ENCODE data around the gene RNU6-8.

The RNU6-8 gene

DNA sequence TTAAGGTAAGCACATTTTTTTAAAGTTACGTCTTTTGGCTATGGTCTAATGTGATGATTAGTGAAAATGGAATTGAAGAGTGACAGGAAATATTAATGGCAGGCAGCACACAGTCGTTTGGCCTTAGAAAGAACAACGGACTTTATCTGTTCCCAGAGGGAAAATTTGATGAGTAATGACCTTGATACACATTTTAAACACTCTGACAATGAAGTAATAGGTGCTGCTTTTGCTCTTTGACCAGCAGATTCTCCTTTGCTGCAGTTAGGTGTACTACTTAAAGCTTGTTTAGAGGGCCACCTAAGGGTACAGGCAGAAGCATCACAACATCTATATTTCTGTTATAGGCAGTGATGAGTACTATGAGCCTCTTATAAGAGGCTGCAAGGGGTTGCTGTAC lies 27.1 kb upstream of the RNU6-8 start:
- Histone ChIP-seq H3K27me3 (ENCODE audit: control insufficient read depth, insufficient read depth, low read length) (no peaks in the 10 kb centered on the region), H3K4me1 (ENCODE audit: control insufficient read depth, low read depth, low read length) (no peaks in the 10 kb centered on the region), H3K27ac (ENCODE audit: low read length) (no peak overlapping the region), H3K4me3 (ENCODE audit: low read length) (no peak overlapping the region), H3K9ac (ENCODE audit: low read length) (no peak overlapping the region), H3K36me3 (ENCODE audit: control insufficient read depth, low read depth, low read length) (no peaks in the 10 kb centered on the region), H3K9me3 (ENCODE audit: control insufficient read depth, low read depth, low read length) (no peaks in the 10 kb centered on the region)

DNA sequence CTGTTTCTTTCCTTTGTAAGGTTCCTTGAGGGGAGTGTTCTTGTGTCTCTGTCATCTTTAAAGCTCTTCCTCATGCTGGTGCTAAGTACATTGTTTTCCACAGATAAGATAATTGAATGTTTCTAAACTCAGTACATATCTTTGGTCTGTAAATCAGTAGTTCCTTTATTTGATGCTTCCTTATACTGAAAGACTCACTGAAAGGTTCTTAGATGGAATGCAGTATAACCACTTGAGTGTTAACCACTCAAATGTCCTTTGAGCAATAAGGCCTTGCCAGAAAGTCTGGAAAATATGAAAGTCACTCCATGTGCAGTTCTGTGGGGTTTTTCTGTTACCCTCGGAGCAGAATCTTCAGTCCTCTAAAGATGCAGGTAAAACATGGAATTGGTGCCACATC lies 23.0 kb upstream of the RNU6-8 start:
- H3K4me3 ChIP-seq (ENCODE audit: low read length): no peak overlapping the region
- no peaks in the 10 kb centered on the region for H3K27me3 ChIP-seq (ENCODE audit: control insufficient read depth, insufficient read depth, low read length)
- H3K4me1 ChIP-seq (ENCODE audit: control insufficient read depth, low read depth, low read length): no peaks in the 10 kb centered on the region
- H3K9ac ChIP-seq (ENCODE audit: low read length): no peak overlapping the region
- H3K27ac ChIP-seq (ENCODE audit: low read length): no peak overlapping the region
- H3K36me3 ChIP-seq (ENCODE audit: control insufficient read depth, low read depth, low read length): no peaks in the 10 kb centered on the region
- no peaks in the 10 kb centered on the region for H3K9me3 ChIP-seq (ENCODE audit: control insufficient read depth, low read depth, low read length)

GRCh38 chr14:32225378-32225920 lies 22.4 kb upstream of the RNU6-8 start:
- H3K9me3 ChIP-seq (ENCODE audit: control insufficient read depth, low read depth, low read length): no peaks in the 10 kb centered on the region
- no peak overlapping the region for H3K27ac ChIP-seq (ENCODE audit: low read length)
- no peaks in the 10 kb centered on the region for H3K36me3 ChIP-seq (ENCODE audit: control insufficient read depth, low read depth, low read length)
- no peaks in the 10 kb centered on the region for H3K4me1 ChIP-seq (ENCODE audit: control insufficient read depth, low read depth, low read length)
- no peak overlapping the region for H3K9ac ChIP-seq (ENCODE audit: low read length)
- H3K4me3 ChIP-seq (ENCODE audit: low read length): no peak overlapping the region
- no peaks in the 10 kb centered on the region for H3K27me3 ChIP-seq (ENCODE audit: control insufficient read depth, insufficient read depth, low read length)

DNA sequence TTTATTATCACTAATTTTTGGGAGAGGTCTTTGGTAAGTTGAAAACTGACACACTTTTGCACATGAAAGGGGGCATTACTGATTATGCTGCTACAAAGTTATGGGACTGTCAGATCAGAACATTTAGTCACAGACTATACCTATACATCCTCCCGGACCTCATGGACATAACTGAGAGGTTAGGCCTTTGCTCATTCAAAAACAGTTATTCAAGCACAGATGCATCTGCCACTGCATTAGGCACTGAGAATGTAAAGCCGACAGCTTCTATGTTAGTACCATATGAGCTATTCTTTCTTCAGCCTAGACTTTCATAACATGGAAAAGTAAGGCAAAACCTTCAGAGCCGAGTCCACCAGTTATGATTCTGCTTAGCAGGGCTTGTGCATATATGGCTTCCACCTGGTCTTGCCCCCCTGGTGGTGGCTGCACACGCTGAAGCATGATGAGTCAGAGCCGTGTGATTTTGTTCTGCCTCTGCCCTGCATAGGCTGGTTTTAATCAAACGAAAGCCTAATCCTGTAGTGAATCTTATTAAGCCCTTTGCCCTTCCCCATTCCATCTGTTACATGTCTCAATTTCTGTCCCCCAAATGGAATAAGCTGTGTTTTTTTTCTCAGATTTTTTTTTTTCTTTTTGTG lies 21.8 kb upstream of the RNU6-8 start:
- H3K9ac ChIP-seq (ENCODE audit: low read length): no peak overlapping the region
- no peaks in the 10 kb centered on the region for H3K27me3 ChIP-seq (ENCODE audit: control insufficient read depth, insufficient read depth, low read length)
- H3K4me3 ChIP-seq (ENCODE audit: low read length): no peak overlapping the region
- no peaks in the 10 kb centered on the region for H3K4me1 ChIP-seq (ENCODE audit: control insufficient read depth, low read depth, low read length)
- H3K9me3 ChIP-seq (ENCODE audit: control insufficient read depth, low read depth, low read length): no peaks in the 10 kb centered on the region
- no peaks in the 10 kb centered on the region for H3K36me3 ChIP-seq (ENCODE audit: control insufficient read depth, low read depth, low read length)
- H3K27ac ChIP-seq (ENCODE audit: low read length): no peak overlapping the region

DNA sequence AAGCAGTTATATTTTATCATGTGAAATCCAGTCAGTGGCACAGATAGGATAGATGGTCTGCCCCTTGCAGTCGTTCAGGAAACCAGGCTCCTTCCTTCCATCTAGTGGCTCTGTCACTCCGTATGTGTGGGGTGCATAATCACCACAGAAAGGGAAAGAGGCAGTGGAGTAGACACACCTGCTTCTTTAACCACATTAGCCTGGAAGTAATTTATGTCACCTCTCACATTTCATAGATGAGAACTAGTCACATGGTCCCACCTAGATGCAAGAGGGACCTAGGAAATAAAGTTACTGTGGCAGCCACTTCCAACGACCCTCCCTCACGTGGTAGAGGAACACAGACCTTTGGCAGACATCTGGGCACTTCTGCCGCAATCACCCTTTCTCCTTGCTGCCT lies 14.2 kb upstream of the RNU6-8 start:
- H3K4me1 ChIP-seq (ENCODE audit: control insufficient read depth, low read depth, low read length): no peaks in the 10 kb centered on the region
- no peak overlapping the region for H3K27ac ChIP-seq (ENCODE audit: low read length)
- H3K4me3 ChIP-seq (ENCODE audit: low read length): no peak overlapping the region
- H3K36me3 ChIP-seq (ENCODE audit: control insufficient read depth, low read depth, low read length): no peaks in the 10 kb centered on the region
- H3K27me3 ChIP-seq (ENCODE audit: control insufficient read depth, insufficient read depth, low read length): no peaks in the 10 kb centered on the region
- no peaks in the 10 kb centered on the region for H3K9me3 ChIP-seq (ENCODE audit: control insufficient read depth, low read depth, low read length)
- H3K9ac ChIP-seq (ENCODE audit: low read length): no peak overlapping the region

GRCh38 chr14:32212833-32213232 lies 9.8 kb upstream of the RNU6-8 start:
- Histone ChIP-seq H3K36me3 (ENCODE audit: control insufficient read depth, low read depth, low read length) (no peaks in the 10 kb centered on the region), H3K4me1 (ENCODE audit: control insufficient read depth, low read depth, low read length) (no peaks in the 10 kb centered on the region), H3K27me3 (ENCODE audit: control insufficient read depth, insufficient read depth, low read length) (no peaks in the 10 kb centered on the region), H3K4me3 (ENCODE audit: low read length) (no peak overlapping the region), H3K9ac (ENCODE audit: low read length) (no peak overlapping the region), H3K27ac (ENCODE audit: low read length) (no peak overlapping the region), H3K9me3 (ENCODE audit: control insufficient read depth, low read depth, low read length) (no peaks in the 10 kb centered on the region)

DNA sequence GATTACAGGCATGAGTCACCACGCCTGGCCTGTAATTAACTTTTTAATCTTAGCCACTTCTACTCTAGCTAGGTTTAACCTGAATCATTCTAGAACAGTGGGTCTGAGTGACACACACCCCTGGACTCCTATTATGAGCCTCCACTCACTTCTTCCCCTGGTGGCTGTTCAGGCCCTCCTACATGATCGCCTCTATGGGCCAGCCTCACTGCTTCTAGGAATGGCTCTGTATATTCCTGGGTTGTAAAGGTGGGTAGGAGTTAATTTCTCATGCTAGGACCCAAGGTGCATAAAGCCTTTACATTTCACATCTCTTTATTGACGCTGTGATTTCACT lies 8.0 kb upstream of the RNU6-8 start:
- Histone ChIP-seq H3K27me3 (ENCODE audit: control insufficient read depth, insufficient read depth, low read length) (no peaks in the 10 kb centered on the region), H3K27ac (ENCODE audit: low read length) (no peak overlapping the region), H3K36me3 (ENCODE audit: control insufficient read depth, low read depth, low read length) (no peaks in the 10 kb centered on the region), H3K4me3 (ENCODE audit: low read length) (no peak overlapping the region), H3K4me1 (ENCODE audit: control insufficient read depth, low read depth, low read length) (peaks cover 4% of the 10 kb centered on the region), H3K9me3 (ENCODE audit: control insufficient read depth, low read depth, low read length) (no peaks in the 10 kb centered on the region), H3K9ac (ENCODE audit: low read length) (no peak overlapping the region)

- Histone ChIP-seq H3K27ac (ENCODE audit: low read length) (no peak overlapping the region), H3K4me3 (ENCODE audit: low read length) (no peak overlapping the region), H3K9ac (ENCODE audit: low read length) (no peak overlapping the region), H3K36me3 (ENCODE audit: control insufficient read depth, low read depth, low read length) (no peaks in the 10 kb centered on the region), H3K9me3 (ENCODE audit: control insufficient read depth, low read depth, low read length) (no peaks in the 10 kb centered on the region), H3K4me1 (ENCODE audit: control insufficient read depth, low read depth, low read length) (peaks cover 4% of the 10 kb centered on the region), H3K27me3 (ENCODE audit: control insufficient read depth, insufficient read depth, low read length) (peaks cover 1% of the 10 kb centered on the region)
Measured at GRCh38 chr14:32209471-32209870, 6.4 kb upstream of the RNU6-8 start.

GRCh38 chr14:32208490-32208889 lies 5.4 kb upstream of the RNU6-8 start:
- H3K36me3 ChIP-seq (ENCODE audit: control insufficient read depth, low read depth, low read length): no peaks in the 10 kb centered on the region

GRCh38 chr14:32206552-32206951 lies 3.5 kb upstream of the RNU6-8 start:
- H3K27me3 ChIP-seq (ENCODE audit: control insufficient read depth, insufficient read depth, low read length): peaks cover 13% of the 10 kb centered on the region
- no peak overlapping the region for H3K27ac ChIP-seq (ENCODE audit: low read length)
- no peaks in the 10 kb centered on the region for H3K36me3 ChIP-seq (ENCODE audit: control insufficient read depth, low read depth, low read length)
- peaks cover 8% of the 10 kb centered on the region for H3K4me1 ChIP-seq (ENCODE audit: control insufficient read depth, low read depth, low read length)
- H3K9ac ChIP-seq (ENCODE audit: low read length): no peak overlapping the region
- H3K9me3 ChIP-seq (ENCODE audit: control insufficient read depth, low read depth, low read length): no peaks in the 10 kb centered on the region
- H3K4me3 ChIP-seq (ENCODE audit: low read length): no peak overlapping the region

More at GRCh38 chr14:32208490-32208889, 5.4 kb upstream of the RNU6-8 start:
- H3K9ac ChIP-seq (ENCODE audit: low read length): no peak overlapping the region
- H3K9me3 ChIP-seq (ENCODE audit: control insufficient read depth, low read depth, low read length): no peaks in the 10 kb centered on the region
- H3K27me3 ChIP-seq (ENCODE audit: control insufficient read depth, insufficient read depth, low read length): peaks cover 5% of the 10 kb centered on the region
- H3K27ac ChIP-seq (ENCODE audit: low read length): no peak overlapping the region
- H3K4me3 ChIP-seq (ENCODE audit: low read length): no peak overlapping the region
- H3K4me1 ChIP-seq (ENCODE audit: control insufficient read depth, low read depth, low read length): peaks cover 8% of the 10 kb centered on the region

GRCh38 chr14:32205984-32206383 lies 2.9 kb upstream of the RNU6-8 start:
- Histone ChIP-seq H3K4me3 (ENCODE audit: low read length) (no peak overlapping the region), H3K27ac (ENCODE audit: low read length) (no peak overlapping the region), H3K9ac (ENCODE audit: low read length) (no peak overlapping the region), H3K36me3 (ENCODE audit: control insufficient read depth, low read depth, low read length) (no peaks in the 10 kb centered on the region), H3K9me3 (ENCODE audit: control insufficient read depth, low read depth, low read length) (no peaks in the 10 kb centered on the region), H3K4me1 (ENCODE audit: control insufficient read depth, low read depth, low read length) (peaks cover 8% of the 10 kb centered on the region), H3K27me3 (ENCODE audit: control insufficient read depth, insufficient read depth, low read length) (peaks cover 13% of the 10 kb centered on the region)

DNA sequence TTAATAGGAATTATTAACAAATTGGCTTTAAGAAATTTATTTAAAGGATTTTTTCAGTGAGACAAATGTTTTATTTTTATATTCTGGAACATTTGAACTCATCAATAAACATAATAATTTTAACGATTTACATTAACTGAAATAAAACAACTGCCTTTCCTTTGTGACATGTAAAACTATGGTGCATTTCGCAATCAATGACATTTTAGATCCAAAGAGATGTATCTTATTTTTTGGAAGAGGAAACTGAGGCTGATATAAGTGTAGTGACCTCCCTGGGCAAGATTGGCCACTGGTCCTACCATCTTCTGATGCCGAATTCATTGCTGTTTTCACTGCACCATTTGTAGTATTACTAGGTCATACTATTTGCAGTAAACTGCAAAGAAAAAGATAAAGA lies 2.5 kb upstream of the RNU6-8 start:
- H3K27me3 ChIP-seq (ENCODE audit: control insufficient read depth, insufficient read depth, low read length): peaks cover 17% of the 10 kb centered on the region
- H3K4me3 ChIP-seq (ENCODE audit: low read length): no peak overlapping the region
- H3K9me3 ChIP-seq (ENCODE audit: control insufficient read depth, low read depth, low read length): no peaks in the 10 kb centered on the region
- no peak overlapping the region for H3K27ac ChIP-seq (ENCODE audit: low read length)
- H3K36me3 ChIP-seq (ENCODE audit: control insufficient read depth, low read depth, low read length): no peaks in the 10 kb centered on the region
- no peak overlapping the region for H3K9ac ChIP-seq (ENCODE audit: low read length)
- H3K4me1 ChIP-seq (ENCODE audit: control insufficient read depth, low read depth, low read length): peaks cover 8% of the 10 kb centered on the region

Data from iPS-18a (cell line).